Right cardiac atrium (tissue), 5 donors: ENCODE measurements around the gene LCN12. TPM values are rescaled to one million over a fixed set of nuclear protein-coding genes. Genes with fewer than 3 reads are reported as not detected.

Experiments used
- ATAC-seq, 2 donors: fragments of 200-7000 bp; cut with Tn5 transposase; one replicate each; pipeline versions ENCODE4 v1.8.0 to v1.9.1; 2020; ENCODE audit warnings: moderate library complexity in 2 of 2, mild to moderate bottlenecking in 1 of 2
- DNase-seq, 3 donors: peaks; one replicate each; pipeline ENCODE4 v3.0.0-alpha.2; 2020
- H3K27ac ChIP-seq: one replicate; pipeline ENCODE4 v1.5.1; 2013; ENCODE audit warnings: mild to moderate bottlenecking, low read length, control low read depth, moderate library complexity
- H3K27me3 ChIP-seq: one replicate; pipeline ENCODE4 v1.6.1; 2013; ENCODE audit not compliant: control insufficient read depth, insufficient read depth
- H3K4me1 ChIP-seq: one replicate; pipeline ENCODE4 v1.6.1; 2013; ENCODE audit warnings: low read length; ENCODE audit not compliant: control insufficient read depth, insufficient read depth
- H3K4me3 ChIP-seq: one replicate; pipeline ENCODE4 v1.5.1; 2013; ENCODE audit warnings: low read length, control low read depth
- H3K9me3 ChIP-seq: one replicate; pipeline ENCODE4 v1.6.1; 2013; ENCODE audit warnings: low read length; ENCODE audit not compliant: control insufficient read depth
- WGBS: extraction: QIAGEN DNeasy Blood & Tissue Kit; methylation state at CpG from one replicate; pipeline ENCODE4 v1.1.7; 2013; 5-methylcytosine and 5-hydroxymethylcytosine counted together
- intact Hi-C, 4 donors: fragments of 100-400 bp; cut with DNase I; formaldehyde crosslinking; loops; one replicate each; pipeline versions ENCODE4 v1.11.0 to v1.14.0; 2022 to 2023
- polyA plus RNA-seq: library from polyadenylated mRNA; stranded (reverse); fragments of 200-250 nt; gene quantifications from one replicate; pipeline ENCODE4 v1.2.3, GENCODE V29; 2013
- total RNA-seq, 4 donors: library from RNA; stranded (reverse); fragmentation: NEBNext Ultra II Directional; extraction: Animal tissue kit (Norgen Biotek cat#: 25700); gene quantifications; one replicate each; pipeline ENCODE4 v1.2.1, GENCODE V29; 2021
- donor health status: healthy with polysubstance abuse.
- donor health status: DM: no; HTN: yes; CAD: no.
- donor health status: DM: no; HTN: no; CAD: no.
- donor health status: DM: no; HTN: yes; CAD: no; lungs with severe emphysema.
- donor health status: DM: yes; HTN: yes; CAD: no.

LCN12 gene
- total and polyA plus RNA-seq, 5 donors, result 7.0 to 21.2 (median 10.6) TPM

- Histone ChIP-seq H3K4me1 (no peaks in the 10 kb centered on the region), H3K4me3 (no peak overlapping the region), H3K27ac (no peak overlapping the region), H3K9me3 (no peaks in the 10 kb centered on the region), H3K27me3 (no peaks in the 10 kb centered on the region)
- intact Hi-C loops, result no loop called here
- 80% methylated on average over 15 of the region's 15 CpGs for WGBS
- DNase-seq, result no peak
- no peak for ATAC-seq
Measured at GRCh38 chr9:136960938-136961275, 8.8 kb downstream of the LCN12 start.

DNA sequence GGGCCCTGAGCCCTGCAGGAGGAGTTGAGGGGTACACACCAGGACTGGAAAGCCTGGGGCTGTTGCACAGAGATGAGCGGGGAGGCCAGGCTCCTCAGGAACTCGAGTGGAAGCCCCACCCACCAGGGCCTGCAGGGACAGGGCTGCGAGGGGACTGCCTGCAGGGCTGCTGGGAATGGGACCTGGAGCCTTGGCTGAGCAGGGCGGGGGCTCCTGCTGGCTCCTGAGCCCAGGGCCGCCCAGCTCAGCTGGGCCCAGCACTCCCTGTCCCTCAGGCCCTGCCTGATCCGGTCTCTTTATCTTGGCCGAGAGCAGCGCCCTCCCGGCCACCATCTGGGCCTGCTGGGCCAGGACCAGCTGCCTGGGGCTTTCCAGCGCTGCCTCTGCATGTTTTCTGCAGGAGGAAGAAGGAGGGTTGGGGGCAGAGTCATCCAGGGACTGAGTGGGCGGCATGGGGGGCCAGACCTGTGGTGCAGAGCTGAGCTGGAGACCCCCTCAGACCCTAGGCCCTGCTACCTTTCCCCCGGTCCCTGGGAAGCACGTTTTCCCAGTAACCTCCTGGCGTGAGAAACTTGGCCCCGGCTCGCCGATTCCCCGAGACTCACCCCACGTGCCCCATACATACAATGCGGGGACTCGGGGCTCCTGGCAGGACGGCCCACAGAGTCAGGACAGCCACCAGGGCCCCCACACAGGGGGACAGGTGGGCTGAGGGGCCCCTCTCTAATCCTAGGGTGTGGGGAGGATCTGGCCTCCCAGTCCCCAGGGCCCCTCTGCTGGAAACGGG, 9.4 kb downstream of the LCN12 start:
- no peak overlapping the region for H3K27ac ChIP-seq
- no peaks in the 10 kb centered on the region for H3K27me3 ChIP-seq
- no peaks in the 10 kb centered on the region for H3K4me1 ChIP-seq
- H3K4me3 ChIP-seq, result no peak overlapping the region
- intact Hi-C loops, result no loop called here
- ATAC-seq, result peak; percentile 89 to 90
- peak; percentile 83 to 92 (median 92) for DNase-seq
- WGBS, result 59% methylated on average over 23 of the region's 23 CpGs
- H3K9me3 ChIP-seq, result no peaks in the 10 kb centered on the region

GRCh38 chr9:136962163-136962562, 10.1 kb downstream of the LCN12 start:
- no peak overlapping the region for H3K27ac ChIP-seq
- intact Hi-C loops, result no loop called here

DNA sequence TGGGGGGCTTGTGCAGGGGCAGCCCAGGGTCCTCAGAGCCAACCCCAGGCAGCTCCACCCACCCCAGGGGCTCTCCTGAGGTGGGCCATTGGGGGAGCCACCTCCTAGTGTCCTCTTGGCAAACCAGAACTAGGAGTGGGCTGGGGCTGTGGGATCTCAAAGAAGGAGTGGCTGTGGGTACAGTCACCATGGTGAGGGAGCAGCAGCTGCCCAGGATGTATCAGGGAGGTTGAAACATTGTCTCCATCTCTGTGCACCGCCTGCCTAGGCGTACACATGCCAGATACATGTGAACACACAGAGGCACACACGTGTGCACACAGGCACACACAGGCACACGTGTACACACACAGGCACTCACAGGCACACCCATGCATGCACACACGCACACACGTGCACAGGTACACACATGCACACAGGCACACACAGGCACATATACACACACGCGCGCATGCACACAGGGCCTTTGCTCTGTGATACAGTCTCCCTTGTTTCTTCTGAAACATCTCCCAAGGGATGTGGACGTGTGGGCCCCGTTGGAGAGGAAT, 10.7 kb downstream of the LCN12 start:
- intact Hi-C loops, result no loop called here
- Histone ChIP-seq H3K27ac (no peak overlapping the region), H3K9me3 (no peaks in the 10 kb centered on the region), H3K4me1 (no peaks in the 10 kb centered on the region), H3K4me3 (no peak overlapping the region), H3K27me3 (no peaks in the 10 kb centered on the region)
- DNase-seq (no peak), ATAC-seq (no peak)
- WGBS, result 80% methylated on average over 11 of the region's 11 CpGs

More at GRCh38 chr9:136962163-136962562, 10.1 kb downstream of the LCN12 start:
- Histone ChIP-seq H3K4me3 (no peak overlapping the region), H3K9me3 (no peaks in the 10 kb centered on the region), H3K27me3 (no peaks in the 10 kb centered on the region), H3K4me1 (no peaks in the 10 kb centered on the region)
- 96% methylated on average over 9 of the region's 9 CpGs for WGBS
- ATAC-seq (no peak), DNase-seq (no peak)

DNA sequence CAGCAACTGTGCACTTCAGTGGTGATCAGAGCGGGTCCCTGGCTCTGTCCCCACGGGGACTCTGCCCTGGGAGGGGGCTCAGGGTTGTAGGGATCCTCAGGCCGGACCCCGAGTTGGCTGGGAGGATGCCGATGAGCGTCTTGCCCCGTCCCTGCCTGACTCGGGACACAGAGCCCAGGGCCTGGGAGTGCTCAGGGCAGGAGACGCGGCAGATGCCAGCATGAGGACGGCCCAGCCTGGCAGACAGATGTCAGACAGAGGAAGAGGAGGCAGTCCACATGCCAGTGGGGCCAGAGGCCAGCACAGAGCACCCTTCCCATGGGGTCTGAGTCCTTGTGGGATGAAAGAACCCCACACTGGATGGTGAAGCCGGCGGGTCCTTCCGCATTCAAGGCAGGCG, 11.3 kb downstream of the LCN12 start:
- WGBS, result 87% methylated on average over 15 of the region's 15 CpGs
- H3K4me1 ChIP-seq, result no peaks in the 10 kb centered on the region
- intact Hi-C loops, result no loop called here

DNA sequence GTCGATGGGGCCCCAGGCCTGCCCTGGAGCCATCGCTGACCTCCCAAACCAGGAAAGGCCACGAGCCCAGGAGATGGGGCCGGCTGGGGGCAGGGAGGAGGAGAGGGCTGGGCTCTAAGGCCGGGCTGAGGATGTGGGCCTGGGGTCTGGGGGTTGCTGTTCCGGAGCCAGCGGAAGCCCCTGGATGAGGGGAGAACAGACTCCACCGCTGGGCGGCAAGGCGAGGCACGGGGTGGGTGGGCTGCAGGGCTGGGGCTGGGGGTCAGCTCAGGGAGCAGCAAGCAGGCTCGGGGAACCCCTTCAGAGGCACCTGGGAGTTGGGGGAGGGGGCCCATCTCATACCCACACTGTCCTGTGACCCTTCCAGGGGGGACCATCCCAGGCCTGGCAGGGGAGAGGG, 11.7 kb downstream of the LCN12 start:
- DNase-seq (no peak), ATAC-seq (no peak)
- H3K4me3 ChIP-seq, result no peak overlapping the region
- H3K4me1 ChIP-seq, result no peaks in the 10 kb centered on the region
- H3K27me3 ChIP-seq, result no peaks in the 10 kb centered on the region
- 91% methylated on average over 12 of the region's 12 CpGs for WGBS
- H3K27ac ChIP-seq, result no peak overlapping the region
- intact Hi-C loops, result no loop called here
- no peaks in the 10 kb centered on the region for H3K9me3 ChIP-seq

More for the DNA sequence above, 11.3 kb downstream of the LCN12 start:
- Histone ChIP-seq H3K27me3 (no peaks in the 10 kb centered on the region), H3K4me3 (no peak overlapping the region), H3K9me3 (no peaks in the 10 kb centered on the region), H3K27ac (no peak overlapping the region)
- no peak for DNase-seq
- ATAC-seq, result no peak

DNA sequence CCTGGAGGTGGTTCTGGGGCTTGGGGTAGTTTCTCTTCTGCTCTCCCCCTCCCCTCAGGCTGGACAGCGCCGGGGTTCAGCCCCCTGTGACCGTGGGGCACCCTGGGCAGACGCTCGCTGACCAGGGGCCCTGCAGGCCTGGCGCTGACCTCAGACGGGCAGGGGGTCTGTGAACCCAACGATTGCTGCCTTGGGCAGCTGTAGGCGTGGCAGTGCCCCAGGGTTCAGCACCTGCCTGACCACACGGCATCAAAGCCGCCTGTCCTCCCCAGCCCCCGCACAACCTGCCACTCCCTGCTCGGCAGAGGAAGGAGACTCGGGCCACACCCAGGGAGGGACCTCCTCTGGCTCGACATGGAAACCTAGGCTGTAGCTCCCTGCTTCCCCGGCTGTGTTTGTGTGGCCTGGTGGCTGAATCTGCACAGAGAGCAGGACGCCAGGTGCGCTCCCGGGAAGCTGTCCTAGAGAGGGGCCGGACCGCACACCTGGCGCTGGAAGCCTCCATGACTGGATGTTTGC, 12.2 kb downstream of the LCN12 start:
- Histone ChIP-seq H3K9me3 (no peaks in the 10 kb centered on the region), H3K27me3 (no peaks in the 10 kb centered on the region), H3K4me1 (no peaks in the 10 kb centered on the region), H3K4me3 (no peak overlapping the region), H3K27ac (no peak overlapping the region)
- WGBS, result 74% methylated on average over 22 of the region's 22 CpGs
- intact Hi-C loops, result no loop called here
- DNase-seq, result peak in 1 of 3 donors; percentile 68
- ATAC-seq, result peak in 1 of 2 donors; percentile 46

DNA sequence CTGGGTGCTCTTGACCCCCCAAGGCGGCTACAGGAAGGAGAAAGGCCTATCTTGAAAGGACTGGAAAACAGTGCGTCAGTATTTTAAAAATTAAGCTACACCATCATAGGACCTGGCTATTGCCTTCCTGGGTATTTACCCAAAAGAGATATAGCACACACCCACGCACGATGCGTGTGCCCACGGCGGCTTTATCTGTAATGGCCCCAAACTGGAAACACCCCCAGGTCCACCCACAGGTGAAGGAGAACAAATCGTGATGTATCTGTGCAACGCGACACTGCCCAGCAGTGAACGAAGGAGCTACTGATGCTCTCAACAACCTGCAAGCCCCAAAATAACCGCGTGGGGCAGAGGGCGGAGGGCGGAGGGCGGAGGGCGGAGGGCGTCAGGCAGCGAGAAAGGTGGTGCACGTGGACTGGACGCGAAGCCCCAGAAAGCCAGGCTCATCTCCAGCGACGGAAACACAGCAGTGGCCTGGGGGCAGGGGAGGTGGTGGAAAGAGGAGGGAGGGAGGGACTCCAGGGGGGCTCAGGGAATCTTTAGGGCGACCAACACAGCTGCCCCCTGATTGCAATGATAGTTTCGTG, 12.9 kb downstream of the LCN12 start:
- intact Hi-C loops, result no loop called here
- Histone ChIP-seq H3K4me1 (no peaks in the 10 kb centered on the region), H3K4me3 (no peak overlapping the region), H3K9me3 (no peaks in the 10 kb centered on the region), H3K27ac (no peak overlapping the region), H3K27me3 (no peaks in the 10 kb centered on the region)
- ATAC-seq (no peak), DNase-seq (no peak)
- WGBS, result 84% methylated on average over 26 of the region's 26 CpGs

DNA sequence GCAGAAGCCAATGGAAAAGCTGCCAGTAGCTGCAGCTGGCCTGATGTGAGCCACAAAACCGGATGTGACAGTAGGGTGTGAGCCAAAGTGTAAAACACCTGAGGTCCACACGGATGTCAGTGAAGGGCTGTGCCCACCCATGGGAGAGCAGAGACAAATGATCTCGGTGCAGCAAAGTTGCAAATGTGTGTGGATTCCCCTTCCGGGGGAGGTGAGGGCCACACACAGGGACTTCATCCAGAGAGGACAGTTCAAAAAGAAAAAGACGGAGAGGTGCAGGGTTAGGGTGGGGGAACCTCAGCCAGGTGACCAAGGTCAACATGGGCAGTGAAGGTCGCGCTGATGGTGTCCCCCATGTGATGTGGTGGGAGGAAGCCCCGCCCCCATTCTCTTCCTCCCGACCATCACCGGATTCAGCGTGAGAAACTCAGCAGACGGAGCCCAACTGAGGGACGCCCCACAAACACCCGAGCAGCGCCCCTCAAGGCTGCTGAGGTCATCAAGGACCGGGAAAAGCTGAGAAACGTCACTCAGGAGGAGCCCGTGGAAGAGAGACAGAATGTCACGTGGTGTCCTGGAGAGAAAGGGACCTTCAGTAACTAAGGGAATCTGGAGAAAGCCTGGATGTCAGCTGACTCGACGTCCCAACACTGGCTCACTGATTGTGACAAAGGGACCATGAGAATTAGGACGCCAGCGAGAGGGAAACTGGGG, 13.9 kb downstream of the LCN12 start:
- H3K9me3 ChIP-seq, result no peaks in the 10 kb centered on the region
- intact Hi-C loops, result no loop called here
- ATAC-seq, result no peak
- H3K27me3 ChIP-seq, result no peaks in the 10 kb centered on the region
- WGBS, result 24% methylated on average over 23 of the region's 23 CpGs
- H3K27ac ChIP-seq, result no peak overlapping the region
- no peak overlapping the region for H3K4me3 ChIP-seq
- DNase-seq, result peak in 1 of 3 donors; percentile 59
- no peaks in the 10 kb centered on the region for H3K4me1 ChIP-seq

DNA sequence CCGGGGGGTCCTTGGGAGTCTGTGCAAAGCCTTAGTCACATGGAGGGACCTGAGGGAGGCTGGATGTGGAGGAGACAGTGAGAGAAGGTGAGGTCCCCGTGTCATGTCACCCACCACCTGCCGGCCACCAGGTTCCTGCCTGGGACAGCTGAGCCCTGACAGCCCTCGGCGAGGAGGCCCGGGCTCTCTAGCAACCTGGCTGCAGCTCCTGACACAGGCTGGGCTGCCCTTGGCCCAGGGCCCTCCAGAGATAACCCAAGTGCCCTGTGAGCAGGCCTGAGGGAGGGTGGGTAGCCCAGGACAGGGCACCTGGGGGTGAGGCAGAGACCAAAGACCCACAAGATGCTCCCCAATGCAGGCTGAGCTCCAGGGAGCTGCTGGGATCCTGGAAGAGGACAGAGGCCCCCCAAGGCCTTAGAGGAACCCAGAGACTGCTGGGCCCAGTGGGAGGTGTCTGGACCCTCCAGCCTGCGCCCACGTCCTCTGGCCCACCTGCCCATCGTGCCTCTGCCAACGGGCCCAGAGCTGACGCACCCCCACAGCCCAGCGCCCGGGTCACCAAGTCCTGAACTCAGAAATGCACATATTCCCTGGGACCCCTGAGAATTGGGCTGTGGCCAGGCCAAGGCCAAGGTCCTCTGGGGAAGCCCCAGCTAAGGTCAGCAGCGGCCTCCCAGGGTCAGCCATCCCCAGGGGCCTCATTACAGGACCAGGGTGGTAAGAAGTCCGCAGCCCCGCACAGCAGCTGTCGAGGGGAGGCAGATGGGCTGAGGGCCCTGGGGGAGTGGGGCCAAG, 16.5 kb downstream of the LCN12 start:
- intact Hi-C loops, result no loop called here
- no peak for DNase-seq
- H3K4me1 ChIP-seq, result no peaks in the 10 kb centered on the region
- no peaks in the 10 kb centered on the region for H3K9me3 ChIP-seq
- WGBS, result 79% methylated on average over 17 of the region's 17 CpGs
- no peak for ATAC-seq
- H3K4me3 ChIP-seq, result no peak overlapping the region
- H3K27me3 ChIP-seq, result no peaks in the 10 kb centered on the region
- no peak overlapping the region for H3K27ac ChIP-seq
